ENCODE data around the gene ZDHHC7.

- TF ChIP-seq POLR2A (IDR thresholded peaks at IDR 0.05; ENCODE audit: low read length) (no peak), GATA1 (IDR thresholded peaks at IDR 0.05; ENCODE audit: low read depth, low read length) (no peak)
These were observed 38.5 kb upstream of the ZDHHC7 start for GRCh38 chr16:85049706-85050305.

All from erythroblast (primary cell).